H1 (cell line): ENCODE data around the gene MAST2. TPM values are rescaled to one million over a fixed set of nuclear protein-coding genes. Genes with fewer than 3 reads are reported as not detected.

Experiments used
- CTCF ChIA-PET: fragments of 300-600 bp; sonication (Branson Sonifier 250); formaldehyde crosslinking; loops from one replicate; lab custom pipeline; 2021; ENCODE audit not compliant: partially characterized antibody; lab: Charles Lee
- POLR2A ChIA-PET: fragments of 300-600 bp; sonication (Branson Sonifier 250); formaldehyde crosslinking; loops from one replicate; lab custom pipeline; 2021; ENCODE audit warnings: inconsistent platforms; ENCODE audit not compliant: partially characterized antibody; lab: Charles Lee
- DNase-seq, 2 experiments: peaks; one replicate each; pipeline versions ENCODE4 v3.0.0 to v3.0.0-alpha.2; 2010 to 2022; ENCODE audit warnings: low spot score in 2 of 2, low read depth in 1 of 2, mixed read lengths in 1 of 2
- FAIRE-seq: peaks from 2 replicates; lab custom pipeline; 2011; peaks lifted over from hg19 to GRCh38; lab: Jason Lieb, UNC
- H2AFZ ChIP-seq: 2 replicates; pipeline ENCODE4 v1.8.1; 2012; ENCODE audit warnings: low read length, inconsistent platforms
- H2AK5ac ChIP-seq: 2 replicates; pipeline ENCODE4 v1.6.1; 2013; ENCODE audit warnings: low read depth, low read length
- H2BK120ac ChIP-seq: replicated peaks from 2 replicates; pipeline ENCODE3; 2013; ENCODE audit warnings: low read depth, low read length, inconsistent platforms
- H2BK12ac ChIP-seq: 2 replicates; pipeline ENCODE4 v1.6.1; 2013; ENCODE audit warnings: low read depth, low read length
- H2BK15ac ChIP-seq: 2 replicates; pipeline ENCODE4 v1.6.1; 2013; ENCODE audit warnings: low read length
- H2BK20ac ChIP-seq: 2 replicates; pipeline ENCODE4 v1.6.1; 2013; ENCODE audit warnings: low read length
- H2BK5ac ChIP-seq: 2 replicates; pipeline ENCODE4 v1.6.1; 2013; ENCODE audit warnings: low read depth, low read length
- H3K14ac ChIP-seq: 2 replicates; pipeline ENCODE4 v1.6.1; 2013; ENCODE audit warnings: inconsistent platforms; ENCODE audit not compliant: insufficient read length
- H3K18ac ChIP-seq: 2 replicates; pipeline ENCODE4 v1.6.1; 2013; ENCODE audit warnings: low read length; ENCODE audit errors: extremely low read depth
- H3K23ac ChIP-seq: 2 replicates; pipeline ENCODE4 v1.6.1; 2013; ENCODE audit warnings: inconsistent platforms; ENCODE audit not compliant: insufficient read length
- H3K23me2 ChIP-seq: 2 replicates; pipeline ENCODE4 v1.6.1; 2013; ENCODE audit warnings: low read depth, low read length
- H3K27ac ChIP-seq: 2 replicates; pipeline ENCODE4 v1.6.1; 2011; ENCODE audit warnings: low read depth, low read length, inconsistent platforms
- H3K27me3 ChIP-seq, 4 experiments: replicated peaks in 1 of 4; 1 replicate in 1 of 4; 2 replicates in 3 of 4; pipeline versions ENCODE4 v1.6.1 to v1.8.1; 2011 to 2013; ENCODE audit warnings: low read length in 3 of 4, mild to moderate bottlenecking in 3 of 4, inconsistent platforms in 2 of 4, mixed read lengths in 2 of 4, moderate library complexity in 1 of 4; ENCODE audit not compliant: control insufficient read depth in 3 of 4, insufficient read depth in 3 of 4; ENCODE audit errors: extremely low read depth in 1 of 4
- H3K36me3 ChIP-seq, 4 experiments: 2 replicates each; pipeline versions ENCODE4 v1.6.1 to v1.8.1; 2011 to 2013; ENCODE audit warnings: mild to moderate bottlenecking in 4 of 4, low read length in 3 of 4, moderate library complexity in 2 of 4, control low read depth in 1 of 4, inconsistent platforms in 1 of 4; ENCODE audit not compliant: insufficient read depth in 4 of 4, control insufficient read depth in 2 of 4
- H3K4ac ChIP-seq: replicated peaks from 2 replicates; pipeline ENCODE3; 2013; ENCODE audit warnings: low read length, low read depth, mixed read lengths, inconsistent platforms; ENCODE audit not compliant: insufficient read length
- H3K4me1 ChIP-seq, 4 experiments: replicated peaks in 1 of 4; 1 replicate in 1 of 4; 2 replicates in 3 of 4; pipeline versions ENCODE4 v1.6.1 to v1.8.1; 2011 to 2013; ENCODE audit warnings: low read length in 3 of 4, inconsistent platforms in 2 of 4, mixed read lengths in 1 of 4; ENCODE audit not compliant: insufficient read depth in 4 of 4, control insufficient read depth in 3 of 4
- H3K4me2 ChIP-seq, 2 experiments: 2 replicates each; pipeline versions ENCODE4 v1.6.1 to v1.8.1; 2011 to 2013; ENCODE audit warnings: low read depth in 2 of 2, low read length in 2 of 2, control low read depth in 1 of 2, inconsistent platforms in 1 of 2, mild to moderate bottlenecking in 1 of 2; ENCODE audit not compliant: insufficient read depth in 1 of 2
- H3K4me3 ChIP-seq, 4 experiments: fragments of 200-600, 300-600 bp in 1 of 4; sonication (generic), shearing (Covaris generic), sonication (Bioruptor Twin) in 1 of 4; 2 replicates each; pipeline versions ENCODE4 v1.5.1 to v1.8.1; 2011 to 2016; ENCODE audit warnings: low read length in 4 of 4, low read depth in 3 of 4, control low read depth in 2 of 4, inconsistent platforms in 2 of 4, mild to moderate bottlenecking in 2 of 4, mixed read lengths in 1 of 4, moderate library complexity in 1 of 4; ENCODE audit not compliant: insufficient read depth in 2 of 4; ENCODE audit errors: extremely low read depth in 1 of 4
- H3K56ac ChIP-seq: replicated peaks from 2 replicates; pipeline ENCODE3; 2013; ENCODE audit warnings: low read depth, mild to moderate bottlenecking, mixed read lengths, low read length, inconsistent platforms; ENCODE audit not compliant: insufficient read length
- H3K79me1 ChIP-seq: 2 replicates; pipeline ENCODE4 v1.6.1; 2013; ENCODE audit warnings: low read depth, low read length, control low read depth
- H3K79me2 ChIP-seq, 2 experiments: 2 replicates each; pipeline versions ENCODE4 v1.6.1 to v1.8.1; 2012 to 2013; ENCODE audit warnings: low read length in 2 of 2, mild to moderate bottlenecking in 2 of 2, inconsistent platforms in 1 of 2; ENCODE audit not compliant: insufficient read depth in 2 of 2, control insufficient read depth in 1 of 2
- H3K9ac ChIP-seq, 4 experiments: replicated peaks in 1 of 4; 1 replicate in 1 of 4; 2 replicates in 3 of 4; pipeline versions ENCODE4 v1.6.1 to v1.8.1; 2011 to 2013; ENCODE audit warnings: low read depth in 3 of 4, low read length in 3 of 4, control low read depth in 2 of 4, mild to moderate bottlenecking in 2 of 4, moderate library complexity in 2 of 4, inconsistent platforms in 1 of 4; ENCODE audit errors: extremely low read depth in 1 of 4
- H3K9me3 ChIP-seq, 2 experiments: 2 replicates each; pipeline versions ENCODE4 v1.6.1 to v1.8.1; 2012 to 2013; ENCODE audit warnings: mild to moderate bottlenecking in 2 of 2, moderate library complexity in 2 of 2, control low read depth in 1 of 2, inconsistent platforms in 1 of 2, low read depth in 1 of 2, low read length in 1 of 2, mixed read lengths in 1 of 2; ENCODE audit not compliant: insufficient read depth in 2 of 2
- H4K20me1 ChIP-seq, 2 experiments: replicated peaks in 1 of 2; 2 replicates each; pipeline versions ENCODE3 to v1.8.1; 2011 to 2013; ENCODE audit warnings: inconsistent platforms in 2 of 2, low read length in 2 of 2, mild to moderate bottlenecking in 1 of 2; ENCODE audit not compliant: insufficient read depth in 2 of 2, control insufficient read depth in 1 of 2
- H4K5ac ChIP-seq: 2 replicates; pipeline ENCODE4 v1.6.1; 2013; ENCODE audit warnings: low read length, low read depth, mixed read lengths, inconsistent platforms; ENCODE audit not compliant: insufficient read length
- H4K8ac ChIP-seq: 2 replicates; pipeline ENCODE4 v1.8.0; 2013; ENCODE audit warnings: mild to moderate bottlenecking, moderate library complexity, low read length, inconsistent platforms; ENCODE audit not compliant: insufficient read depth; ENCODE audit errors: extremely low read depth
- H4K91ac ChIP-seq: replicated peaks from 2 replicates; pipeline ENCODE3; 2013; ENCODE audit warnings: low read length, mixed read lengths, inconsistent platforms; ENCODE audit not compliant: insufficient read length
- CBX8 ChIP-seq: fragments of 300-800, 300-1000 bp; sonication (generic); IDR thresholded peaks from 2 replicates; pipeline ENCODE4 v1.7.1; 2016; ENCODE audit warnings: low read depth, low read length, borderline replicate concordance
- GABPA ChIP-seq: IDR thresholded peaks from 2 replicates; pipeline ENCODE4 v1.6.1; 2011; ENCODE audit warnings: mild to moderate bottlenecking, low read length, moderate library complexity, borderline replicate concordance; ENCODE audit not compliant: insufficient read depth
- KDM1A ChIP-seq: fragments of 200-600, 300-600 bp; sonication (generic); IDR thresholded peaks from 2 replicates; pipeline ENCODE4 v1.7.1; 2016; ENCODE audit warnings: mild to moderate bottlenecking, low read length, borderline replicate concordance
- KDM4A ChIP-seq: IDR thresholded peaks from one replicate; pipeline ENCODE4 v1.7.1; 2012; ENCODE audit warnings: low read depth, mild to moderate bottlenecking, moderate library complexity, low read length, inconsistent platforms; ENCODE audit not compliant: severe bottlenecking
- MAFK ChIP-seq: IDR thresholded peaks from 2 replicates; pipeline ENCODE4 v1.6.1; 2012; ENCODE audit warnings: low read depth, mild to moderate bottlenecking, improper control_type of control experiment, low read length
- POU5F1 ChIP-seq: IDR thresholded peaks from 2 replicates; pipeline ENCODE4 v1.6.1; 2011; ENCODE audit warnings: low read depth, mild to moderate bottlenecking, low read length, moderate library complexity
- RNF2 ChIP-seq: fragments of 200-900, 300-1000 bp; sonication (generic); IDR thresholded peaks from 2 replicates; pipeline ENCODE4 v1.7.1; 2016; ENCODE audit warnings: borderline replicate concordance, low read depth, mild to moderate bottlenecking, antibody characterized with exemption, low read length; ENCODE audit not compliant: poor library complexity, severe bottlenecking; ENCODE audit errors: missing control alignments
- RXRA ChIP-seq: IDR thresholded peaks from 2 replicates; pipeline ENCODE4 v1.6.1; 2011; ENCODE audit warnings: low read depth, mild to moderate bottlenecking, low read length, moderate library complexity; ENCODE audit not compliant: insufficient read depth
- TCF12 ChIP-seq: IDR thresholded peaks from 2 replicates; pipeline ENCODE4 v1.6.1; 2011; ENCODE audit warnings: low read depth, mild to moderate bottlenecking, low read length
- polyA plus RNA-seq, 7 experiments: library from polyadenylated mRNA; depleted of rRNA in 3 of 7; stranded (reverse) in 5 of 7; unstranded in 2 of 7; fragments of >200 nt in 5 of 7; fragments of 200-250 nt in 2 of 7; gene quantifications; 1 replicate in 5 of 7; 2 replicates in 1 of 7; 4 replicates in 1 of 7; pipeline versions ENCODE4 v1.2.1 to v1.2.3, GENCODE V29; 2011 to 2013; ENCODE audit warnings: missing spikeins in 2 of 7, mixed read lengths in 2 of 7
- total RNA-seq: library from RNA; stranded (reverse); fragmentation: NEBNext Ultra II Directional; extraction: Animal tissue kit (Norgen Biotek cat#: 25700); gene quantifications from 2 replicates; pipeline ENCODE4 v1.2.1, GENCODE V29; 2021

MAST2 gene
- total and polyA plus RNA-seq, 2 of the 8 experiments (the other 6 are each of a cell fraction or from before 2014, with no cell fraction given), result 20.5 to 35.4 TPM

DNA sequence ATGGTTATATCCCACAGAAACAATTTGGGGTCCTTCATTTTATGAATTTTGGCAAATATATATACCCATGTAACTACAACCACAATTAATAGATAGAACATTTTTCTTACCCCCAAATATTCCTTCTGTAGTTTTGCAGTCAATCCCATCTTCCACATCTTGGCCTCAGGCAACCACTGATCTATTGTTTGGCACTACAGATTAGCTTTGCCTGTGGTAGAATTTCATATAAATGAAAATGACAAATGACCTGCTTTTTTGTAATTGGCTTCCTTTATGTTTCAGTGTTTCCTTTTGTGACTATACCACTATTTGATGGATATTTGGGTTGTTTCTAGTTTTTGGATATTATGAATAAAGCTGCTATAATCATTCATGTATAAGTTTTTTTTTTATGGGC lies 91.5 kb downstream of the MAST2 start:
- no peak overlapping the region for H2BK12ac ChIP-seq
- no peak overlapping the region for H3K4me2 ChIP-seq
- H3K79me1 ChIP-seq, result no peaks in the 10 kb centered on the region
- no peak overlapping the region for H2BK120ac ChIP-seq
- no peak overlapping the region for H3K23ac ChIP-seq
- H4K91ac ChIP-seq, result no peak overlapping the region
- H2AK5ac ChIP-seq, result no peak overlapping the region
- no peak overlapping the region for H3K14ac ChIP-seq
- no peak overlapping the region for H4K5ac ChIP-seq
- POLR2A ChIA-PET, result no interaction called here
- H2BK20ac ChIP-seq, result no peak overlapping the region
- no peaks in the 10 kb centered on the region for H3K79me2 ChIP-seq
- no peaks in the 10 kb centered on the region for H3K27me3 ChIP-seq
- no peak overlapping the region for H3K27ac ChIP-seq
- no peaks in the 10 kb centered on the region for H3K36me3 ChIP-seq
- DNase-seq (no peak), FAIRE-seq (no peak)
- H3K9ac ChIP-seq, result no peak overlapping the region
- H3K4me1 ChIP-seq, result no peaks in the 10 kb centered on the region
- H3K18ac ChIP-seq, result no peak overlapping the region
- no peak overlapping the region for H2AFZ ChIP-seq
- H4K8ac ChIP-seq, result no peak overlapping the region
- no peak overlapping the region for H2BK15ac ChIP-seq
- no peaks in the 10 kb centered on the region for H4K20me1 ChIP-seq
- no peak overlapping the region for H3K56ac ChIP-seq
- no peak overlapping the region for H3K4ac ChIP-seq
- CTCF ChIA-PET, result no interaction called here
- H3K9me3 ChIP-seq, result no peaks in the 10 kb centered on the region
- H3K23me2 ChIP-seq, result no peaks in the 10 kb centered on the region
- H2BK5ac ChIP-seq, result no peak overlapping the region
- no peak overlapping the region for H3K4me3 ChIP-seq
- TF ChIP-seq TCF12, result no peak
- TF ChIP-seq CBX8, result no peak
- no peak for TF ChIP-seq GABPA
- TF ChIP-seq MAFK, result no peak
- no peak for TF ChIP-seq KDM1A
- no peak for TF ChIP-seq RXRA
- no peak for TF ChIP-seq POU5F1
- TF ChIP-seq RNF2, result no peak
- no peak for TF ChIP-seq KDM4A
